GM18868 (cell line): ENCODE data around the gene PCDHGA11.
"Not testable (repeated sequence)": the region's sequence is repeated elsewhere in the genome, so short reads cannot be mapped to it uniquely, and the experiment has no call there.

Source experiments
- ATAC-seq: cut with Tn5 transposase; IDR thresholded peaks from one replicate; pipeline ENCODE4 v1.9.1; 2021; ENCODE audit warnings: mild to moderate bottlenecking, moderate library complexity; ENCODE audit not compliant: unreplicated experiment

The PCDHGA11 gene

GRCh38 chr5:141430332-141431113 lies 9.7 kb downstream of the PCDHGA11 start, which contains the start of gene PCDHGA12:
Gene PCDHGA12 (plus strand): TSS chr5:141430507. CDS start chr5:141430760, 253 bp downstream.
- ATAC-seq, result peak; percentile 89

GRCh38 chr5:141431286-141431685 lies 10.4 kb downstream of the PCDHGA11 start:
- peak; percentile 56 for ATAC-seq

GRCh38 chr5:141432308-141432707 lies 11.5 kb downstream of the PCDHGA11 start:
- not testable (repeated sequence) for ATAC-seq

GRCh38 chr5:141432726-141433125 lies 11.9 kb downstream of the PCDHGA11 start:
- ATAC-seq, result not testable (repeated sequence)

- no peak for ATAC-seq
Observed at GRCh38 chr5:141434006-141434405, 13.2 kb downstream of the PCDHGA11 start.

DNA sequence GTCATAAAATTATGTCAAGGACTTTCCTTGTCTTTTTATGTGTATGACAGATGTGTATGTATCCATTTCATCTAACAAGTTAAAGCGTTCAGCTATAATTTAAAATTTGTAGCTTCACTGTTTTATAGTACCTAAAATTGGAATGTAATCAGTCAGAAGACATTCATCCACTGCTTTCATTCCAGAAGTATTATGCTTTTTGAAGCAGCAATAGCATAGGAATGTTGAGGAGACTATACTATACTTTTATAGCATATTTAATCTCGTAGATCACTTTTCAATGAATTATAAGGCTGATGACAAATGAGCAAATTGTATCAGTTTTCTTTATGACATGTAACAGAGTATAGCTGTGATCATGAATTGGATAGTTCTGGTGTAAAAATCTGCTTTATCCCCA lies 16.4 kb downstream of the PCDHGA11 start:
- no peak for ATAC-seq

DNA sequence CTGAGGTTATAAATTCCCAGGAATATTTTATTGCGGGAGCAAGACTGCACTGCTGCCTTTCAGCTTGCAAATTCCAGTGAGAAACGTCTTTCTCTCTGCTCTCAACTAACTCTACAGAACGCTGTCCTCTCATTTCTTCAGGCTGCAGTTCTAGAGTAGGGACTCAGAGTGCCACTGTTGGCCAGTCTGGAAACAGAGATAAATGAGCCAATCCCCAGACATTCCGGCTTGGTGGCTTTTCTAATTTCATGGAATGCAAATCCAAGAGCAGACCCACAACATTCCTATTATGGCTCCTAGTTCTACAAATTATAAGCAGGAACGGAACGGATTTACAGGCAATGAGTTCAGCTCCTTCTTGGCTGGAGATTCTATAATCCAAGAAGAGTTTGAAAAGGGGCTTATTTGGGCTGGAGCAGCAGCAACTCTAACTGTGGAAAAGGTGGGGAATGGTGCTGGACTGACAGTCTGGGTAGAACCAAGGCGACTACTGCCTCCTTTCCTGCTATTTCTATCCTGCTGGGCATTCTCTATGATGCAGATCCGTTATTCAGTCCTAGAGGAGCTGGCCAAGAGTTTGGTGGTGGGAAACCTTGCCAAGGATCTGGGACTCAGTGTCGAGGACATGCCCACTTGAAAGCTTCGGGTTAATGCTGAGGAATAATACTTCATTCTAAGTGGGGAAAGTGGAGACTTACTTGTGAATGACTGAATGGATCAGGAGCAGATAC lies 18.7 kb downstream of the PCDHGA11 start:
- ATAC-seq, result no peak

- ATAC-seq, result no peak
Observed at GRCh38 chr5:141440341-141440740, 19.5 kb downstream of the PCDHGA11 start.

DNA sequence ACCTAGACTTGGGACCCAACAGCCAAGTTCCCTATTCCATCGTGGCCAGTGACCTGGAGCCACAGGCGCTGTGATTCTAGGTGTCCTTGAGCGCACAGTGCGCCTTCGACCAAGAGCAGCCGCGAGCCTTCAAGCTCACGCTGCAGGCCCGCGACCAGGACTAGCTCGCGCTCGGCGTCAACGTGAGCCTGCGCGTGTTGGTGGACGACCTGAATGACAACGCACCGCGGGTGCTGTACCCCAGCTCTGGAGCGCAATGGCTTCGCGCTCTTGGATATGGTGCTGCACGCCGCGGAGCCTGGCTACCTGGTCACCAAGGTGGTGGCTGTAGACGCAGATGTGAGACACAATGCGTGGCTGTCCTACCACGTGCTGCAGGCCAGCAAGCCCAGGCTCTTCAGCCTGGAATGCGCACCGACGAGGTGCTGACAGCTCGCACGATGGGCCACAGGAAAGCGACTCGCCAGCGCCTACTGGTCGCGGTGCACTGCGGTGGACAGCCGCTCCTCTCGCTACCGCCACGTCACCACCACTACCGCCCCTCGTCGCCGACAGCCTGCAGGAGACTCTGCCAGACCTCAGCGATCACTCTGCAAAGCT lies 20.8 kb downstream of the PCDHGA11 start:
- ATAC-seq, result no peak

- no peak for ATAC-seq
Observed at GRCh38 chr5:141465351-141465750, 44.5 kb downstream of the PCDHGA11 start.
